HG02642 (cell line): ENCODE data around the gene TRAPPC8.
"Not testable (repeated sequence)": the region's sequence is repeated elsewhere in the genome, so short reads cannot be mapped to it uniquely, and the experiment has no call there.

ENCODE experiments used
- ATAC-seq: cut with Tn5 transposase; IDR thresholded peaks from one replicate; pipeline ENCODE4 v1.9.1; 2021; ENCODE audit warnings: mild to moderate bottlenecking; ENCODE audit not compliant: unreplicated experiment, poor library complexity

The TRAPPC8 gene

GRCh38 chr18:31942999-31943877, at the start of gene TRAPPC8:
Gene TRAPPC8 (minus strand): TSS chr18:31943128. CDS start chr18:31942764, 364 bp downstream.
- ATAC-seq = peak; percentile 91

GRCh38 chr18:31990823-31991222, 47.9 kb upstream of the TRAPPC8 start:
- peak; percentile 94 for ATAC-seq

- ATAC-seq = no peak
Measured at GRCh38 chr18:31983976-31984375, 41.0 kb upstream of the TRAPPC8 start.

GRCh38 chr18:31983020-31983419, 40.1 kb upstream of the TRAPPC8 start:
- ATAC-seq = no peak

GRCh38 chr18:31980863-31981262, 37.9 kb upstream of the TRAPPC8 start:
- ATAC-seq = no peak

- no peak for ATAC-seq
Measured at GRCh38 chr18:31979714-31980113, 36.8 kb upstream of the TRAPPC8 start.

GRCh38 chr18:31978616-31979015, 35.7 kb upstream of the TRAPPC8 start:
- ATAC-seq = no peak

GRCh38 chr18:31977270-31977872, 34.4 kb upstream of the TRAPPC8 start:
- no peak for ATAC-seq

- ATAC-seq = no peak
Measured at GRCh38 chr18:31976242-31976641, 33.3 kb upstream of the TRAPPC8 start.

- ATAC-seq = no peak
Measured at GRCh38 chr18:31973929-31974546, 31.1 kb upstream of the TRAPPC8 start.

GRCh38 chr18:31970617-31971016, 27.7 kb upstream of the TRAPPC8 start:
- no peak for ATAC-seq

GRCh38 chr18:31965316-31965970, 22.5 kb upstream of the TRAPPC8 start:
- ATAC-seq = no peak

GRCh38 chr18:31957728-31958127, 14.8 kb upstream of the TRAPPC8 start:
- no peak for ATAC-seq

GRCh38 chr18:31954349-31954748, 11.4 kb upstream of the TRAPPC8 start:
- ATAC-seq = no peak

GRCh38 chr18:31953699-31954098, 10.8 kb upstream of the TRAPPC8 start:
- ATAC-seq = not testable (repeated sequence)

- ATAC-seq = no peak
Measured at GRCh38 chr18:31952223-31952622, 9.3 kb upstream of the TRAPPC8 start.

- ATAC-seq = no peak
Measured at GRCh38 chr18:31950583-31950982, 7.7 kb upstream of the TRAPPC8 start.

GRCh38 chr18:31948349-31948748, 5.4 kb upstream of the TRAPPC8 start:
- not testable (repeated sequence) for ATAC-seq

GRCh38 chr18:31946305-31947046, 3.5 kb upstream of the TRAPPC8 start:
- no peak for ATAC-seq
